ENCODE results near the gene ANO10. TPM values are rescaled to one million over a fixed set of nuclear protein-coding genes. Genes with fewer than 3 reads are reported as not detected.

ANO10 gene
- total and polyA plus RNA-seq, 2 of the 8 experiments (the other 6 are each of a cell fraction or from before 2014, with no cell fraction given): 38.0 to 53.2 TPM

DNA sequence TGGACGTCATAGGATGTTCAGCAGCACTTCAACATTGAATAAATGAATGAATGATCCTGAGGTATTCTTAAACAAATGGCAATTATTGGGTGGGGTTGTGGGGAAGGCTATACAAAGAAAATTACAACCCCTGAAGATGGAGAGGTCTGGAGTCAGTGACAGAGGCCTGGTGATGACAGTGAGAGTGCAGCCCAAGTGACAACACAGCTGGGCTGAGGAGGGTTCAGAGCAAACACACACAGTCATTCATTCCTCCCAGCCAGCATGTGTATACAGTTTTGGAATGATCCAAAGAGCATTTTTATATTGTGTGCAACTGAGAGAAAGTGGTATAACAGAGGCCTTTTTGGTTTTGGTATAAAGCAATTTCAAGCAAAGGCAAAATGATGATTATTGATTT, 148.1 kb downstream of the ANO10 start:
- no peak overlapping the region for H3K14ac ChIP-seq (ENCODE audit: insufficient read length)
- ChIA-PET POLR2A (ENCODE audit: partially characterized antibody) (no interaction called here), CTCF (ENCODE audit: partially characterized antibody) (interaction anchor here (1.7 kb wide), 1 partner anchor 16 kb away, joined by 4 read pairs; no protein-coding TSS in a partner anchor)
- H3K23me2 ChIP-seq (ENCODE audit: low read depth, low read length): no peaks in the 10 kb centered on the region
- H3K4me3 ChIP-seq (ENCODE audit: extremely low read depth in 1 of 4, insufficient read depth in 2 of 4, low read depth in 3 of 4, low read length in 4 of 4): no peak overlapping the region
- no peak overlapping the region for H3K27ac ChIP-seq (ENCODE audit: low read depth, low read length)
- H3K36me3 ChIP-seq (ENCODE audit: control insufficient read depth in 2 of 4, insufficient read depth in 4 of 4, low read length in 3 of 4): no peaks in the 10 kb centered on the region
- H4K91ac ChIP-seq (replicated peaks; ENCODE audit: insufficient read length, low read length): no peak overlapping the region
- no peak overlapping the region for H3K23ac ChIP-seq (ENCODE audit: insufficient read length)
- no peak overlapping the region for H2BK12ac ChIP-seq (ENCODE audit: low read depth, low read length)
- H3K9me3 ChIP-seq (ENCODE audit: insufficient read depth in 2 of 2, low read depth in 1 of 2, low read length in 1 of 2): no peaks in the 10 kb centered on the region
- H2AK5ac ChIP-seq (ENCODE audit: low read depth, low read length): no peak overlapping the region
- H2BK15ac ChIP-seq (ENCODE audit: low read length): no peak overlapping the region
- H3K4ac ChIP-seq (replicated peaks; ENCODE audit: insufficient read length, low read depth, low read length): no peak overlapping the region
- H3K56ac ChIP-seq (replicated peaks; ENCODE audit: insufficient read length, low read depth, low read length): no peak overlapping the region
- no peak overlapping the region for H3K4me2 ChIP-seq (ENCODE audit: insufficient read depth in 1 of 2, low read depth in 2 of 2, low read length in 2 of 2)
- H3K4me1 ChIP-seq (replicated peaks in 1 of 4; ENCODE audit: control insufficient read depth in 3 of 4, insufficient read depth in 4 of 4, low read length in 3 of 4): peaks cover 0 to 7% (median 3%) of the 10 kb centered on the region in 4 experiments; a peak in 3 of 7 replicates
- no peak overlapping the region for H4K5ac ChIP-seq (ENCODE audit: insufficient read length, low read depth, low read length)
- no peaks in the 10 kb centered on the region for H3K79me2 ChIP-seq (ENCODE audit: control insufficient read depth in 1 of 2, insufficient read depth in 2 of 2, low read length in 2 of 2)
- no peak overlapping the region for H4K8ac ChIP-seq (ENCODE audit: extremely low read depth, insufficient read depth, low read length)
- H3K79me1 ChIP-seq (ENCODE audit: low read depth, low read length): 0 out of 2 replicates have a peak, but pooled peaks cover 2% of the 10 kb centered on the region
- WGBS, 2 experiments (ENCODE audit: extremely low coverage in 1 of 2, insufficient coverage in 1 of 2, insufficient read length in 1 of 2, insufficient replicate concordance in 2 of 2, low coverage in 1 of 2, low lambda C conversion rate in 2 of 2, missing lambda C conversion rate in 1 of 2): 85% methylated on average over 1 of the region's 1 CpG; no CpG with 5 or more reads in 1 of the 2 experiments
- FAIRE-seq (no peak), DNase-seq (ENCODE audit: low read depth in 1 of 2, low spot score in 2 of 2) (no peak)
- no peak overlapping the region for H2BK120ac ChIP-seq (replicated peaks; ENCODE audit: low read depth, low read length)
- no peak overlapping the region for H3K18ac ChIP-seq (ENCODE audit: extremely low read depth, low read length)
- H2BK20ac ChIP-seq (ENCODE audit: low read length): no peak overlapping the region
- H3K9ac ChIP-seq (replicated peaks in 1 of 4; ENCODE audit: extremely low read depth in 1 of 4, low read depth in 3 of 4, low read length in 3 of 4): no peak overlapping the region
- no peak overlapping the region for H2AFZ ChIP-seq (ENCODE audit: low read length)
- peaks cover 0 to 7% of the 10 kb centered on the region in 2 experiments for H4K20me1 ChIP-seq (replicated peaks in 1 of 2; ENCODE audit: control insufficient read depth in 1 of 2, insufficient read depth in 2 of 2, low read length in 2 of 2)
- peaks cover 4 to 19% (median 12%) of the 10 kb centered on the region in 4 experiments; a peak in 6 of 7 replicates for H3K27me3 ChIP-seq (replicated peaks in 1 of 4; ENCODE audit: control insufficient read depth in 3 of 4, extremely low read depth in 1 of 4, insufficient read depth in 3 of 4, low read length in 3 of 4)
- no peak overlapping the region for H2BK5ac ChIP-seq (ENCODE audit: low read depth, low read length)
- TF ChIP-seq, protein P1, sequence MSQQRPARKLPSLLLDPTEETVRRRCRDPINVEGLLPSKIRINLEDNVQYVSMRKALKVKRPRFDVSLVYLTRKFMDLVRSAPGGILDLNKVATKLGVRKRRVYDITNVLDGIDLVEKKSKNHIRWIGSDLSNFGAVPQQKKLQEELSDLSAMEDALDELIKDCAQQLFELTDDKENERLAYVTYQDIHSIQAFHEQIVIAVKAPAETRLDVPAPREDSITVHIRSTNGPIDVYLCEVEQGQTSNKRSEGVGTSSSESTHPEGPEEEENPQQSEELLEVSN (IDR thresholded peaks at IDR 0.05): no peak
- no peak for TF ChIP-seq SUZ12 (IDR thresholded peaks at IDR 0.05; ENCODE audit: low read length)
- no peak for TF ChIP-seq HDAC6 (IDR thresholded peaks at IDR 0.05; ENCODE audit: low read depth, low read length)
- no peak for TF ChIP-seq TEAD4 (IDR thresholded peaks at IDR 0.05; ENCODE audit: low read depth, low read length)
- no peak for TF ChIP-seq FOSL1 (IDR thresholded peaks at IDR 0.05; ENCODE audit: insufficient read depth, low read depth, low read length)
- no peak for TF ChIP-seq JUN (IDR thresholded peaks at IDR 0.05; ENCODE audit: low read depth, low read length)
- no peak for TF ChIP-seq SRF (IDR thresholded peaks at IDR 0.05; ENCODE audit: low read depth, low read length)
- no peak for TF ChIP-seq CBX8 (IDR thresholded peaks at IDR 0.05; ENCODE audit: borderline replicate concordance, low read depth, low read length)
- no peak for TF ChIP-seq POLR2AphosphoS5 (IDR thresholded peaks at IDR 0.05; ENCODE audit: low read depth, low read length)
- TF ChIP-seq RNF2 (IDR thresholded peaks at IDR 0.05; ENCODE audit: borderline replicate concordance, low read depth, low read length, missing control alignments, poor library complexity, severe bottlenecking): no peak
- no peak for TF ChIP-seq KDM4A (IDR thresholded peaks at IDR 0.05; ENCODE audit: low read depth, low read length, severe bottlenecking)
- no peak for TF ChIP-seq MAFK (IDR thresholded peaks at IDR 0.05; ENCODE audit: low read depth, low read length)
- TF ChIP-seq CEBPB (IDR thresholded peaks at IDR 0.05; ENCODE audit: low read depth, low read length): no peak
- no peak for TF ChIP-seq SP2 (IDR thresholded peaks at IDR 0.05; ENCODE audit: low read length)

Measured in H1 (cell line).